Measurements from ENCODE around the gene AFG3L2.

Gene AFG3L2

DNA sequence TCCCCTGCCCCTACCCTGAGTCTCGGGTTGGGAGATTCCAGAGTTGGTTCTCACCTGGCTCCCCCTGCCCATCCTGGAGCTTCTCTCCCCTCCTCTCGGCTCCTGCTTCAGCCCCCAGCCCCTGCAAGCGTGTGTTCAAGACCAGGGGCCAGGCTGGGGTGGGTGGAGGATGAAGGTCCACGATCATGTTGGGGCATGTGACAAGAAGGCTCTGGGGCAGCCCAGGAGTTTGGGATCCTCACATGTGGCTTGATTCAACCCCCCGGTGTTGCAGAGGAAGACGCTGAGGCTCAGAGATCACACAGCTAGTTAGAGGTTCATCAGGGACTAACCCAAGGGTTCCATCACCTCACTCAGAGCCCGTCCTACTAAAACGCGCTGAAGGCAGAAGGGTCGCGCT lies 83.2 kb downstream of the AFG3L2 start:
- TF ChIP-seq, protein P1, sequence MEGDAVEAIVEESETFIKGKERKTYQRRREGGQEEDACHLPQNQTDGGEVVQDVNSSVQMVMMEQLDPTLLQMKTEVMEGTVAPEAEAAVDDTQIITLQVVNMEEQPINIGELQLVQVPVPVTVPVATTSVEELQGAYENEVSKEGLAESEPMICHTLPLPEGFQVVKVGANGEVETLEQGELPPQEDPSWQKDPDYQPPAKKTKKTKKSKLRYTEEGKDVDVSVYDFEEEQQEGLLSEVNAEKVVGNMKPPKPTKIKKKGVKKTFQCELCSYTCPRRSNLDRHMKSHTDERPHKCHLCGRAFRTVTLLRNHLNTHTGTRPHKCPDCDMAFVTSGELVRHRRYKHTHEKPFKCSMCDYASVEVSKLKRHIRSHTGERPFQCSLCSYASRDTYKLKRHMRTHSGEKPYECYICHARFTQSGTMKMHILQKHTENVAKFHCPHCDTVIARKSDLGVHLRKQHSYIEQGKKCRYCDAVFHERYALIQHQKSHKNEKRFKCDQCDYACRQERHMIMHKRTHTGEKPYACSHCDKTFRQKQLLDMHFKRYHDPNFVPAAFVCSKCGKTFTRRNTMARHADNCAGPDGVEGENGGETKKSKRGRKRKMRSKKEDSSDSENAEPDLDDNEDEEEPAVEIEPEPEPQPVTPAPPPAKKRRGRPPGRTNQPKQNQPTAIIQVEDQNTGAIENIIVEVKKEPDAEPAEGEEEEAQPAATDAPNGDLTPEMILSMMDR (conservative IDR thresholded peaks at IDR 0.05; ENCODE audit: low read length) = no peak
- no peak overlapping the region for H3K4me3 ChIP-seq (ENCODE audit: low read length)
- DNase-seq (ENCODE audit: low read depth) = no peak

DNA sequence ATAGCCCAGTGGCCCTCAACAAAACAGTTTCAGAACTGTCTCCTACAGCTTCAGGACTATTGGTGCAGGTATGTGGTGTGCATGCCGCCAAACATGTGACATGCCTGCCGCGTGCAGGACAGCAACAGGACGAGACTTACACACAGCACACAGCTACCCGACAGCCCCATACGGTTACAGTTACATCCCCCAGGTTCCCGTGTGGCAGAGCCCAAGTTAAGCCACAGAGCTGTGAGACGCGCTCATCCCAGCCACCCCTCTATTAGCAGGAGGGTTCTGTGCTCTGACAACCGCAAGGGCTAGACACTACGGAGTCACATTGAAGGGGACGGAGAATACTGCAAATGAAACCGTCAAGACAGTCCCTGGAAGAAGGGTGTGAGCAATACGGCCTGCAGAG lies 85.3 kb downstream of the AFG3L2 start:
- no peak overlapping the region for H3K4me3 ChIP-seq (ENCODE audit: low read length)
- DNase-seq (ENCODE audit: low read depth) = no peak
- TF ChIP-seq, protein P1 (conservative IDR thresholded peaks at IDR 0.05; ENCODE audit: low read length) = no peak

DNA sequence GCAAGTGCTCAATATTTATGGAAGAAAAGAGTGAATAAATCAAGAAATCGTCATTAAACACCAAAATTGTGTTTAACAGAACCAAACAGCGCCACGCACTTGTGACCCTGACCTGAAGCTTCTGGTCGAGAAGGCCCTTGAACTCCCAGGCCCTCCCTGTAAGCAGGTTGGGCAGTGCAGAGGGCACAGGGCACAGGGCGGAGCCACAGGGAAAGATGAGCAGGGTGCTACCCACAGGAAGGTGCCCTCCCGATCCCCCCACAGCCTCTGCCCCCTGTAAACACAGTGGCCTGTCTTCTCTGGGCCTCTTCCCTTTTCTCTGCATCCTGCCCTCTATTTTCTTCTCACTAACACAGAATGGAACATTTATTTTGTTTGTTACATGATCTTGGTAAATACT lies 85.9 kb downstream of the AFG3L2 start:
- H3K4me3 ChIP-seq (ENCODE audit: low read length) = no peak overlapping the region
- TF ChIP-seq, protein P1 (conservative IDR thresholded peaks at IDR 0.05; ENCODE audit: low read length) = no peak
- no peak for DNase-seq (ENCODE audit: low read depth)

DNA sequence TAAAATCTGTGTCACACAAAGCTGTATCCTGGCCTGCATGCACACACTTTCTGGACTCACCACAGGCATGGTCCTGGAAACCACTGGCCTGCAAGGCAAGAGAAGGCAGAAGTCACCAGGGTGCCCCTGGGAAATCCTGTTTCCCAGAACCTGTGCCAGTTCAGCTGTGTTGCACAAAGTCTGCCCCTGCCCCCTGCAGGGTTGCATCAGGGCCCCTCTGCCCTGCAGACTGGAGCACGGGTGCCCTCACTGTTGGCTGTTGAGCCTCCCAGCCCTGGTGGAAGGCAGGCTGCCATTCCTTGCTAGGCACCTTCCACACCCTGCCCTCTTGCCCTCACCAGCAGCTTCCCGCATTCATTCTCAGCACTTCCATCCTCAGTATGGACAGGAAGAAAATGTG lies 86.9 kb downstream of the AFG3L2 start:
- DNase-seq (ENCODE audit: low read depth) = peak; percentile 32
- TF ChIP-seq, protein P1 (conservative IDR thresholded peaks at IDR 0.05; ENCODE audit: low read length) = no peak
- H3K4me3 ChIP-seq (ENCODE audit: low read length) = no peak overlapping the region

DNA sequence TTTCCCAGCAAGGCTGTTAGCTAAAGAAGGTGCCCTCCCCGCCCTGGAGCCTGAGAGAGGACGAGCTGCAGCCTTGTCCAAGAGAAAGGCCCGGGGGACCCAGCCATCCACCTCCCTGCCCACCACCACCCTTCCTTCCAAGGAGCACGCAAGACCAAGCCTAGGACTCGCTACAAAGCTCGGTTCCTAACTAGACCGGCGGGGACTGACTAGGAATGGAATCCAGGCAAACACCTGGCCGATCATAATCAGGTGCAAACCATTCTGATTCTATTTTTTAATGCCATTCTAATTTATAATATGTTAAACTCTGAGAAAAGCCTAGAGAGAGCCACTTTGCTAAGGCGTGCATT lies 88.6 kb downstream of the AFG3L2 start:
- peak overlapping the region; percentile 67 for H3K4me3 ChIP-seq (ENCODE audit: low read length)
- TF ChIP-seq, protein P1 (conservative IDR thresholded peaks at IDR 0.05; ENCODE audit: low read length) = no peak
- no peak for DNase-seq (ENCODE audit: low read depth)

DNA sequence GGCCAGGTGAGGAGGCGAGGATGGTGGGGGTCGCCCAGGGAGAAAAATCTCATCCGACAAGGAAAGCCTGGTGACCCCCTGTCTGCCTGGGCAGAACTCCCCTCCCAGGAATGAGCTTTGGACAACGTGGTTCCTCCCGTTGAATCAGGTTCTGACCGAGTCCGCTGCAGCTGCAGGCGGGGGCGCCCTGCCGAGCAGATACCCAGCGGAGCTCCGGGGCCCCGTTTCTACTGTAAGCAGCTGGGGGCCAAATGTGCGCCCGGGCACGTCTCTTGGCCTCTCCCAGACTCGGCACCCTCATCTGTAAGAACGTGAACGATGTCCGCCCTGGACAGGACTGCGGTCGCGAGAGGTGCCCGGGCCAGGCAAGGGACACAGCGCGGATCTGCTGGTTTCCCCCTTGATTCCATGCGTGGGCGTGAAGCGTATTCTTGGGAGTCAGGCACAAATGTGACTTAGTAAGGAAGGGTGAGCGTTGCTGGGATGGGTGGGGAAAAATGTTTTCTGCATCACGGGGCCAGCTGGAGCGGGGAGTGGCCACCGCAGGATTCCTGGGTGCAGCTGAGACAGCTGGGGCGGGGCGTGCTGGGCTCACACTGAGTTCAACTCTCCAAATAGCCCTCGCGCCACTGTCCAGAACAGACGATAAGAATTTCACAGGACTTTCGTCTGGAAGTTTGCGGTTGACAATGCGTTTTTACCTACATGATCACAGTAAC lies 89.2 kb downstream of the AFG3L2 start:
- TF ChIP-seq, protein P1 (conservative IDR thresholded peaks at IDR 0.05; ENCODE audit: low read length) = no peak
- peak; percentile 91 for DNase-seq (ENCODE audit: low read depth)
- H3K4me3 ChIP-seq (ENCODE audit: low read length) = peak overlapping the region; percentile 67

DNA sequence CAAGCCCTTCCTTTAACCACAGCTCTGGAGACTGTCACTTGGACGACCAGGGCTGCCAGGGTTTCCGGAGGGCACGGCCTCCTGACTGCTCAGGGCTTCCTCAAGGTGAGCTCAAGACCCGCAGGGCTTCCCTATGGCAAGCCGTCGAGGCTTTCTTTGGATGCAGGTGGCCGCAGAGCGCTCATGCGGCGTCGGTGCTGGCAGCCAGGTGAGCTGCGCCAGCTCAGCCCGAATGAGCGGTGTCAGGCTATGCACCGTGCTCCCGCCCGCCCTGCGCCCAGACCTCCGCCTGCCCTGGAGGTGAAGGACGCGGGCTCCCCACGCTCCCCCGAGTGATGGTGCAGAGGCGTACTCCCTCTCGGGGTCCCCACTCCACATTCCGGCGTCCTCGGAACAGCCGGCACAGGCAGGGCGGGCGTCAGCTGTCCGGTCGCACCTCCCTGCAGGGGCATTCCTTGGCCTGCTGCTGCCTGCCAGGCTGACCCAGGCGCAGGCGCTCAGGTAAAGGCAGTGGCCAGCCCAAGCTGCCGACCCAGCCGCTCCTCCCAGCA lies 89.8 kb downstream of the AFG3L2 start:
- TF ChIP-seq, protein P1 (conservative IDR thresholded peaks at IDR 0.05; ENCODE audit: low read length) = no peak
- peak overlapping the region; percentile 67 for H3K4me3 ChIP-seq (ENCODE audit: low read length)
- no peak for DNase-seq (ENCODE audit: low read depth)
